ENCODE data around the gene FOXA1.

The FOXA1 gene

GRCh38 chr14:37596790-37597472, 1.9 kb upstream of the FOXA1 start:
- H3K9me3 Mint-ChIP-seq (ENCODE audit: low read depth) = peaks cover 4% of the 10 kb centered on the region

GRCh38 chr14:37595809-37596621, 966 bp upstream of the FOXA1 start:
- H3K27me3 Mint-ChIP-seq = peaks cover 52% of the 10 kb centered on the region

More at GRCh38 chr14:37596790-37597472, 1.9 kb upstream of the FOXA1 start:
- Mint-ChIP-seq H3K27ac (no peak overlapping the region), H3K4me1 (ENCODE audit: low read depth) (peaks cover 38% of the 10 kb centered on the region), H3K27me3 (peaks cover 57% of the 10 kb centered on the region), H3K36me3 (peaks cover 8% of the 10 kb centered on the region), H3K4me3 (peak overlapping the region; percentile 86)

GRCh38 chr14:37594238-37594970, 645 bp downstream of the FOXA1 start:
- H3K27ac Mint-ChIP-seq = no peak overlapping the region

More at GRCh38 chr14:37595809-37596621, 966 bp upstream of the FOXA1 start:
- Mint-ChIP-seq H3K27ac (peak overlapping the region; percentile 71), H3K4me1 (ENCODE audit: low read depth) (peaks cover 40% of the 10 kb centered on the region), H3K36me3 (peaks cover 11% of the 10 kb centered on the region), H3K4me3 (peak overlapping the region; percentile 86), H3K9me3 (ENCODE audit: low read depth) (peaks cover 4% of the 10 kb centered on the region)

GRCh38 chr14:37593511-37594237, 1.4 kb downstream of the FOXA1 start:
- peak overlapping the region; percentile 82 for H3K4me3 Mint-ChIP-seq
- H3K4me1 Mint-ChIP-seq (ENCODE audit: low read depth) = peaks cover 27% of the 10 kb centered on the region
- no peak overlapping the region for H3K27ac Mint-ChIP-seq
- H3K36me3 Mint-ChIP-seq = peaks cover 17% of the 10 kb centered on the region
- H3K9me3 Mint-ChIP-seq (ENCODE audit: low read depth) = peaks cover 4% of the 10 kb centered on the region
- H3K27me3 Mint-ChIP-seq = peaks cover 57% of the 10 kb centered on the region

More at GRCh38 chr14:37594238-37594970, 645 bp downstream of the FOXA1 start:
- Mint-ChIP-seq H3K4me3 (peak overlapping the region; percentile 82), H3K9me3 (ENCODE audit: low read depth) (peaks cover 4% of the 10 kb centered on the region), H3K27me3 (peaks cover 57% of the 10 kb centered on the region), H3K36me3 (peaks cover 12% of the 10 kb centered on the region), H3K4me1 (ENCODE audit: low read depth) (peaks cover 34% of the 10 kb centered on the region)

- Mint-ChIP-seq H3K27me3 (peaks cover 56% of the 10 kb centered on the region), H3K36me3 (peaks cover 19% of the 10 kb centered on the region), H3K9me3 (ENCODE audit: low read depth) (peaks cover 4% of the 10 kb centered on the region), H3K4me3 (no peak overlapping the region), H3K27ac (no peak overlapping the region), H3K4me1 (ENCODE audit: low read depth) (peaks cover 27% of the 10 kb centered on the region)
These were observed 2.3 kb downstream of the FOXA1 start for GRCh38 chr14:37592482-37593408.

- Mint-ChIP-seq H3K27me3 (peaks cover 58% of the 10 kb centered on the region), H3K4me3 (no peak overlapping the region), H3K27ac (no peak overlapping the region), H3K9me3 (ENCODE audit: low read depth) (peaks cover 4% of the 10 kb centered on the region), H3K36me3 (peaks cover 17% of the 10 kb centered on the region), H3K4me1 (ENCODE audit: low read depth) (peaks cover 24% of the 10 kb centered on the region)
These were observed 3.0 kb downstream of the FOXA1 start for GRCh38 chr14:37591941-37592481.

- Mint-ChIP-seq H3K27ac (peak overlapping the region; percentile 64), H3K4me1 (ENCODE audit: low read depth) (peaks cover 20% of the 10 kb centered on the region), H3K4me3 (peak overlapping the region; percentile 58), H3K27me3 (peaks cover 57% of the 10 kb centered on the region), H3K9me3 (ENCODE audit: low read depth) (peaks cover 4% of the 10 kb centered on the region), H3K36me3 (peaks cover 16% of the 10 kb centered on the region)
These were observed 3.6 kb downstream of the FOXA1 start for GRCh38 chr14:37591311-37591940.

- peaks cover 11% of the 10 kb centered on the region for H3K4me1 Mint-ChIP-seq (ENCODE audit: low read depth)
- no peak overlapping the region for H3K27ac Mint-ChIP-seq
- peaks cover 4% of the 10 kb centered on the region for H3K9me3 Mint-ChIP-seq (ENCODE audit: low read depth)
- H3K4me3 Mint-ChIP-seq = no peak overlapping the region
- peaks cover 56% of the 10 kb centered on the region for H3K27me3 Mint-ChIP-seq
- H3K36me3 Mint-ChIP-seq = peaks cover 16% of the 10 kb centered on the region
These were observed 4.5 kb downstream of the FOXA1 start for GRCh38 chr14:37590428-37591139.

GRCh38 chr14:37589715-37590427, 5.2 kb downstream of the FOXA1 start:
- H3K9me3 Mint-ChIP-seq (ENCODE audit: low read depth) = peaks cover 4% of the 10 kb centered on the region
- peaks cover 16% of the 10 kb centered on the region for H3K36me3 Mint-ChIP-seq
- H3K4me3 Mint-ChIP-seq = no peak overlapping the region
- H3K27ac Mint-ChIP-seq = no peak overlapping the region
- H3K27me3 Mint-ChIP-seq = peaks cover 60% of the 10 kb centered on the region
- H3K4me1 Mint-ChIP-seq (ENCODE audit: low read depth) = peaks cover 11% of the 10 kb centered on the region

- no peak overlapping the region for H3K27ac Mint-ChIP-seq
- peaks cover 3% of the 10 kb centered on the region for H3K9me3 Mint-ChIP-seq (ENCODE audit: low read depth)
- H3K4me1 Mint-ChIP-seq (ENCODE audit: low read depth) = peaks cover 9% of the 10 kb centered on the region
- H3K27me3 Mint-ChIP-seq = peaks cover 59% of the 10 kb centered on the region
- no peak overlapping the region for H3K4me3 Mint-ChIP-seq
- peaks cover 15% of the 10 kb centered on the region for H3K36me3 Mint-ChIP-seq
These were observed 5.9 kb downstream of the FOXA1 start for GRCh38 chr14:37588956-37589714.

- Mint-ChIP-seq H3K27ac (no peak overlapping the region), H3K36me3 (peaks cover 14% of the 10 kb centered on the region), H3K4me3 (no peak overlapping the region), H3K9me3 (ENCODE audit: low read depth) (no peaks in the 10 kb centered on the region), H3K27me3 (peaks cover 54% of the 10 kb centered on the region), H3K4me1 (ENCODE audit: low read depth) (peaks cover 5% of the 10 kb centered on the region)
These were observed 6.4 kb downstream of the FOXA1 start for GRCh38 chr14:37588667-37588955.
